Left lung (tissue), 10 donors: ENCODE data around the gene GPC6. TPM values are rescaled to one million over a fixed set of nuclear protein-coding genes. Genes with fewer than 3 reads are reported as not detected.

Experiments
- ATAC-seq: fragments of 200-7000 bp; cut with Tn5 transposase; one replicate; pipeline ENCODE4 v1.9.1; 2020; ENCODE audit warnings: moderate library complexity
- DNase-seq, 4 donors: peaks; one replicate each; pipeline ENCODE4 v3.0.0-alpha.2; 2013 to 2020
- H3K27ac ChIP-seq, 2 donors: fragments of 200-600 bp; sonication (generic) in 1 of 2; one replicate each; pipeline versions ENCODE4 v1.5.0 to v1.8.0; 2020 to 2021
- H3K27me3 ChIP-seq, 2 donors: fragments of 200-600 bp; sonication (generic) in 1 of 2; one replicate each; pipeline versions ENCODE4 v1.5.0 to v1.8.0; 2020 to 2021
- H3K36me3 ChIP-seq, 2 donors: fragments of 200-600 bp; sonication (generic) in 1 of 2; one replicate each; pipeline versions ENCODE4 v1.5.0 to v1.8.0; 2020 to 2021
- H3K4me1 ChIP-seq, 2 donors: fragments of 200-600 bp; one replicate each; pipeline ENCODE4 v1.8.0; 2021
- H3K4me3 ChIP-seq, 2 donors: fragments of 200-600 bp; sonication (generic) in 1 of 2; one replicate each; pipeline versions ENCODE4 v1.5.0 to v1.8.0; 2020 to 2021; ENCODE audit warnings: mild to moderate bottlenecking in 1 of 2
- H3K9me3 ChIP-seq, 2 donors: fragments of 200-600 bp; sonication (generic) in 1 of 2; one replicate each; pipeline versions ENCODE4 v1.5.0 to v1.8.0; 2020 to 2021
- intact Hi-C, 2 donors: fragments of 100-400 bp; cut with DNase I; formaldehyde crosslinking; loops; one replicate each; pipeline versions ENCODE4 v1.11.2 to v1.14.2; 2022
- polyA plus RNA-seq, 6 donors: library from polyadenylated mRNA; unstranded; fragments of 120-200 nt; gene quantifications; one replicate each; pipeline ENCODE4 v1.2.1, GENCODE V29; 2013; ENCODE audit not compliant: insufficient read length in 6 of 6
- total RNA-seq, 2 donors: library from RNA; stranded (reverse); fragmentation: NEBNext Ultra II Directional; extraction: Animal tissue kit (Norgen Biotek cat#: 25700); gene quantifications; one replicate each; pipeline ENCODE4 v1.2.1, GENCODE V29; 2021
- TF ChIP-seq, protein P1 (sequence below), 2 donors: fragments of 200-600 bp; sonication (generic) in 1 of 2; IDR thresholded peaks; one replicate each; pipeline versions ENCODE4 v1.5.0 to v1.8.0; 2021; ENCODE audit warnings: antibody characterized with exemption in 2 of 2
- donor health status: DM: no; HTN: yes; CAD: no.
- donor health status: DM: no; HTN: no; CAD: no.

GPC6 gene
- total and polyA plus RNA-seq, 8 donors: 9.6 to 25.8 (median 21.1) TPM

DNA sequence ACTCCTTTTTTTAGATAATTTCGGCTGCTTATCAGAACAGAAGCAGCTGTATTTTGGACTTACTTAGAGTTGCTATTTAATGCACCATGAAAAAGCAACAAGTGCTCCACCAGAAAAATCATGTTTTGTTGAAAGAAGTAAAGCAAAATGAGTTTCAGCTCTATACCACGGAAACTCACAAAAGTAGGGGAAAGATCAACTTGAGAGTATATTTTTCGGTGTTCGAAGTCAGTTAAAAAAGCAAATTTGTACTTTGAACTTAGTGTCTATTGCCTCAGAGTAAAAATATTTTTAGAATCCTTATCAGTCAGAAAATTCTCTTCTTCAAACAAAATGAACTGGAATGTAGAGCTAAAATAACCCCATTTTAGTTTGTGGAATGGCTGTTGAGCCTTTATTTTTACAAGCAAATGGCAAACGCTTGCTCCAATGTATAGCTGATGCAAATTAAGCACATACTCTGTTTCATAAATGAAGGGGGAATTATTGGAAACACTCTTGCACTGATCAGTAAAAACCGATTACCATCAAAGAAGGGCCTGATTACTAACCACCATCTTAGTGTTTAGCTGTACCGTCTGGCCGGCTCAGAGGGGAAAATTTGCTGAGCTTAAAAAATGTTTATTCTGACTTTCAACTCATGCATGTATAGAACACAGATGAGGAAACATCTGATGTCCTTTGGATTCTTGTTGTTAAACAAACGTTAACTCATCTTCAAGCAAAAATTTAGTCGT lies 540.7 kb downstream of the GPC6 start:
- intact Hi-C loops: no loop called here
- TF ChIP-seq, protein P1, sequence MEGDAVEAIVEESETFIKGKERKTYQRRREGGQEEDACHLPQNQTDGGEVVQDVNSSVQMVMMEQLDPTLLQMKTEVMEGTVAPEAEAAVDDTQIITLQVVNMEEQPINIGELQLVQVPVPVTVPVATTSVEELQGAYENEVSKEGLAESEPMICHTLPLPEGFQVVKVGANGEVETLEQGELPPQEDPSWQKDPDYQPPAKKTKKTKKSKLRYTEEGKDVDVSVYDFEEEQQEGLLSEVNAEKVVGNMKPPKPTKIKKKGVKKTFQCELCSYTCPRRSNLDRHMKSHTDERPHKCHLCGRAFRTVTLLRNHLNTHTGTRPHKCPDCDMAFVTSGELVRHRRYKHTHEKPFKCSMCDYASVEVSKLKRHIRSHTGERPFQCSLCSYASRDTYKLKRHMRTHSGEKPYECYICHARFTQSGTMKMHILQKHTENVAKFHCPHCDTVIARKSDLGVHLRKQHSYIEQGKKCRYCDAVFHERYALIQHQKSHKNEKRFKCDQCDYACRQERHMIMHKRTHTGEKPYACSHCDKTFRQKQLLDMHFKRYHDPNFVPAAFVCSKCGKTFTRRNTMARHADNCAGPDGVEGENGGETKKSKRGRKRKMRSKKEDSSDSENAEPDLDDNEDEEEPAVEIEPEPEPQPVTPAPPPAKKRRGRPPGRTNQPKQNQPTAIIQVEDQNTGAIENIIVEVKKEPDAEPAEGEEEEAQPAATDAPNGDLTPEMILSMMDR (IDR thresholded peaks at IDR 0.05): no peak
- H3K27me3 ChIP-seq: no peaks in the 10 kb centered on the region
- no peak for ATAC-seq
- H3K27ac ChIP-seq: no peak overlapping the region
- H3K36me3 ChIP-seq: no peaks in the 10 kb centered on the region
- H3K9me3 ChIP-seq: no peaks in the 10 kb centered on the region
- no peaks in the 10 kb centered on the region for H3K4me1 ChIP-seq
- no peak for DNase-seq
- no peak overlapping the region for H3K4me3 ChIP-seq

DNA sequence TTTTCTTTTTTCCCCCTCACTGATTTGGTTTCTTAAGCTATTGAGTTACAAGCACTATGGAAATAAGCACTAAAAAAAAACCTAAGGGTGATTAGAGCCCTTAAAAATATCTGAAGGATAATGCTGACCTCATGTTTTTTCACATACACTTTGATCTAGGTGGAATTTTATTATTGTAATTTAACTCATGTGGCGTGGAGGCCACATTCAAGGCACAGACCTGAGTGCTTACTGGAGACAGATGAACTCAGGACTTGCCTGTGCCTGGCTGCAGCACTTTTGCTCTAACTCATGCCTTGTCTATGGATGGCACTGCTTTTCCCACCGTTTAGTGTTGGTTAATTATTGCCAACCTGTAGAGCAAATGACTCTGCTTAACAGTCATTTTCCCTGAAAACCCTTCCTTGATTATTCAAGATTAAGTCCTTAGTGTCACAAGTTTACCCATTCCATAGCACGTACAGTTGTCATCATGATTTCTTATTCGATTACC lies 541.4 kb downstream of the GPC6 start:
- DNase-seq: no peak
- H3K27ac ChIP-seq: no peak overlapping the region

DNA sequence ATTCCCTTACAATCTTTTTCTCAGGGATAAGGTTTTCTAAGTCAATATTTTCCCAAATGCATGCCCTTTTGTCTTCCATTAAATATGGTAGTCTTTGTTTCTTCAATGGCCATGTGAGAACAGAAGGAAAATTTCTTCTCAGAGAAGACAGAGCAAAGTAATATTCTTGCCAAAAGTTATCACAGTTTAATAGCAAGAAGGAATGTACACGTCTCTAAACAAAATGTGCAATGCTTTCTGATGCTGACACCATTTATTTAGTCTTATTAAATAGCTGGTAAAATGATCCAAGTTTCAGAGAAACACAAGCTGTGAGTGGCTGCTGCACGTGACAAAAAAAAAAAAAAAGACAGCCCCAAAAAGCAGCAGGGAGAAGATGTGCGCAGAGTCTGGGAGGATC lies 542.5 kb downstream of the GPC6 start:
- TF ChIP-seq, protein P1 (IDR thresholded peaks at IDR 0.05): no peak
- no peaks in the 10 kb centered on the region for H3K9me3 ChIP-seq
- DNase-seq (peak in 2 of 4 donors; percentile 47 to 60), ATAC-seq (no peak)
- H3K36me3 ChIP-seq: no peaks in the 10 kb centered on the region
- H3K27me3 ChIP-seq: no peaks in the 10 kb centered on the region
- no peak overlapping the region for H3K4me3 ChIP-seq
- no peak overlapping the region for H3K27ac ChIP-seq
- intact Hi-C loops: no loop called here
- no peaks in the 10 kb centered on the region for H3K4me1 ChIP-seq

More for the DNA sequence above, 541.4 kb downstream of the GPC6 start:
- Histone ChIP-seq H3K4me1 (no peaks in the 10 kb centered on the region), H3K36me3 (no peaks in the 10 kb centered on the region), H3K9me3 (no peaks in the 10 kb centered on the region), H3K27me3 (no peaks in the 10 kb centered on the region), H3K4me3 (no peak overlapping the region)
- TF ChIP-seq, protein P1 (IDR thresholded peaks at IDR 0.05): no peak
- no peak for ATAC-seq
- intact Hi-C loops: no loop called here

DNA sequence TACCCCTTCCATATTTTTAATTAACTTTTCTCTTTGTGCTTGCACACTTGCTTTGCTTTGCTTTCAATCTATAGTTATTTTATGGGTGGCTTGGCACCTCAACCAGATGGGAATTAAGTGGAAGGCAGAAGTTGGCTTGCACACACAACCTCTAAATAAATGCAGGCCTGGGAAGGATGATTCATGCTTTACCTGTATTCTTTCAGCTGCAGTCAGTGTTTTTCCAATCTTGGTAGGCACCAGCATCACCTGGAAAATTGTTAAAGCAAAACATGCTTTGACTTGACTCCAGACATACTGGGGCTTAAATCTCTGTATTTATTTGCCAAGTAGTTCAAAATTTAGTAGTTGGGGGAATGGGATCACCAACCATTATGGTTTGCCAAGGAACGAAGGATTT lies 543.0 kb downstream of the GPC6 start:
- Histone ChIP-seq H3K4me3 (no peak overlapping the region), H3K27ac (no peak overlapping the region), H3K9me3 (no peaks in the 10 kb centered on the region), H3K36me3 (no peaks in the 10 kb centered on the region), H3K27me3 (no peaks in the 10 kb centered on the region), H3K4me1 (no peaks in the 10 kb centered on the region)
- ATAC-seq: no peak
- no peak for DNase-seq
- TF ChIP-seq, protein P1 (IDR thresholded peaks at IDR 0.05): no peak
- intact Hi-C loops: no loop called here

DNA sequence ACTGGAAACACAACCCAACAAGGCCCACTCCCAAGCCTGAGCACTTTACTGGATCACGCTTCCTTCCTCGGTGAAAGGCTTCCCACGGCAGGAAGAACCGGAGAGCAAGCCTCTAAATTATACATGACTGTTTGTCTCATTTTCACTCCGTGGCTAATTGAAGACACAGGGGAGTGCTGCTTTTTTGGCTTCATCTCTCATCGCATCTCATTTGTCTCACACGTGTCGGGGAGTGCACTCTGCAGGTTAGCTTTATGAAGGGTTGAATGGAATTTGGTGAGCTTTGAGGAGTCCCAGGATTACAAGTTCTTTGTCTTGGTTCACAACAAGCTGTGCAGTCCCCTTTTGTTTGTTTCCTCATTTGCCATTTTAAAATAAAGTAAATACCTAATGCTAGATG lies 544.6 kb downstream of the GPC6 start:
- no peaks in the 10 kb centered on the region for H3K4me1 ChIP-seq
- no peaks in the 10 kb centered on the region for H3K36me3 ChIP-seq
- DNase-seq: no peak
- H3K4me3 ChIP-seq: no peak overlapping the region
- intact Hi-C loops: no loop called here
- H3K27ac ChIP-seq: no peak overlapping the region
- no peaks in the 10 kb centered on the region for H3K9me3 ChIP-seq
- TF ChIP-seq, protein P1 (IDR thresholded peaks at IDR 0.05): no peak
- H3K27me3 ChIP-seq: no peaks in the 10 kb centered on the region
- ATAC-seq: no peak
